Activated T-helper 1 cell treated with anti-CD3 and anti-CD28 coated beads, Interleukin-2, amount 50 U/mL, for 16 hours (primary cell): ENCODE data around the gene CNTNAP2.

Experiments used
- DNase-seq, 2 donors: peaks; one replicate each; pipeline ENCODE4 v3.0.0-alpha.2; 2020; ENCODE audit warnings: low read depth in 1 of 2, low spot score in 1 of 2

The CNTNAP2 gene

GRCh38 chr7:147984265-147984664, 1867.7 kb downstream of the CNTNAP2 start:
- DNase-seq = no peak

GRCh38 chr7:147990079-147990478, 1873.5 kb downstream of the CNTNAP2 start:
- DNase-seq = no peak

- no peak for DNase-seq
These were observed 1874.3 kb downstream of the CNTNAP2 start for GRCh38 chr7:147990942-147991341.

GRCh38 chr7:147992698-147993097, 1876.1 kb downstream of the CNTNAP2 start:
- no peak for DNase-seq

- no peak for DNase-seq
These were observed 1881.0 kb downstream of the CNTNAP2 start for GRCh38 chr7:147997636-147998035.

GRCh38 chr7:147999962-148000361, 1883.4 kb downstream of the CNTNAP2 start:
- no peak for DNase-seq

- no peak for DNase-seq
These were observed 1895.2 kb downstream of the CNTNAP2 start for GRCh38 chr7:148011753-148012152.

GRCh38 chr7:148014001-148014400, 1897.4 kb downstream of the CNTNAP2 start:
- DNase-seq = no peak

- DNase-seq = no peak
These were observed 1897.9 kb downstream of the CNTNAP2 start for GRCh38 chr7:148014541-148014940.

- DNase-seq = no peak
These were observed 1900.5 kb downstream of the CNTNAP2 start for GRCh38 chr7:148017126-148017525.

GRCh38 chr7:148020679-148021078, 1904.1 kb downstream of the CNTNAP2 start:
- DNase-seq = no peak

- DNase-seq = no peak
These were observed 1905.0 kb downstream of the CNTNAP2 start for GRCh38 chr7:148021507-148022045.

- DNase-seq = no peak
These were observed 1906.2 kb downstream of the CNTNAP2 start for GRCh38 chr7:148022832-148023231.

GRCh38 chr7:148026713-148027112, 1910.1 kb downstream of the CNTNAP2 start:
- no peak for DNase-seq

GRCh38 chr7:148028165-148028564, 1911.6 kb downstream of the CNTNAP2 start:
- no peak for DNase-seq

- DNase-seq = no peak
These were observed 1914.4 kb downstream of the CNTNAP2 start for GRCh38 chr7:148031019-148031418.

- no peak for DNase-seq
These were observed 1915.2 kb downstream of the CNTNAP2 start for GRCh38 chr7:148031811-148032210.

GRCh38 chr7:148035950-148036349, 1919.3 kb downstream of the CNTNAP2 start:
- DNase-seq = no peak

GRCh38 chr7:148037044-148037443, 1920.4 kb downstream of the CNTNAP2 start:
- DNase-seq = no peak

GRCh38 chr7:148041156-148041555, 1924.6 kb downstream of the CNTNAP2 start:
- no peak for DNase-seq

- DNase-seq = no peak
These were observed 1926.5 kb downstream of the CNTNAP2 start for GRCh38 chr7:148042935-148043631.

- DNase-seq = no peak
These were observed 1927.6 kb downstream of the CNTNAP2 start for GRCh38 chr7:148044173-148044572.

- DNase-seq = no peak
These were observed 1928.9 kb downstream of the CNTNAP2 start for GRCh38 chr7:148045521-148045920.
